Measurements from ENCODE around the gene PTRH2. TPM values are rescaled to one million over a fixed set of nuclear protein-coding genes. Genes with fewer than 3 reads are reported as not detected.
A peak's percentile ranks its signal among the peaks of the same experiment; 100 is the strongest.

The PTRH2 gene
- total RNA-seq, 1 donor: 8.0 TPM

- H3K4me2 ChIP-seq (ENCODE audit: insufficient read depth, low read length): peak overlapping the region; percentile 82
- H3K4me3 ChIP-seq (ENCODE audit: insufficient read depth, low read length): peak overlapping the region; percentile 46
- H3K79me2 ChIP-seq (ENCODE audit: insufficient read depth, low read length): peaks cover 33% of the 10 kb centered on the region
- no peaks in the 10 kb centered on the region for H3K9me3 ChIP-seq (ENCODE audit: low read depth, low read length)
- peak overlapping the region; percentile 99 for H3K27ac ChIP-seq (ENCODE audit: low read depth, low read length)
- H3K27me3 ChIP-seq (ENCODE audit: insufficient read depth, low read length): no peaks in the 10 kb centered on the region
- peak; percentile 90 for DNase-seq (ENCODE audit: insufficient read length, low spot score, missing footprints)
- no peak overlapping the region for H2AFZ ChIP-seq (ENCODE audit: low read length)
- TF ChIP-seq, protein P1, sequence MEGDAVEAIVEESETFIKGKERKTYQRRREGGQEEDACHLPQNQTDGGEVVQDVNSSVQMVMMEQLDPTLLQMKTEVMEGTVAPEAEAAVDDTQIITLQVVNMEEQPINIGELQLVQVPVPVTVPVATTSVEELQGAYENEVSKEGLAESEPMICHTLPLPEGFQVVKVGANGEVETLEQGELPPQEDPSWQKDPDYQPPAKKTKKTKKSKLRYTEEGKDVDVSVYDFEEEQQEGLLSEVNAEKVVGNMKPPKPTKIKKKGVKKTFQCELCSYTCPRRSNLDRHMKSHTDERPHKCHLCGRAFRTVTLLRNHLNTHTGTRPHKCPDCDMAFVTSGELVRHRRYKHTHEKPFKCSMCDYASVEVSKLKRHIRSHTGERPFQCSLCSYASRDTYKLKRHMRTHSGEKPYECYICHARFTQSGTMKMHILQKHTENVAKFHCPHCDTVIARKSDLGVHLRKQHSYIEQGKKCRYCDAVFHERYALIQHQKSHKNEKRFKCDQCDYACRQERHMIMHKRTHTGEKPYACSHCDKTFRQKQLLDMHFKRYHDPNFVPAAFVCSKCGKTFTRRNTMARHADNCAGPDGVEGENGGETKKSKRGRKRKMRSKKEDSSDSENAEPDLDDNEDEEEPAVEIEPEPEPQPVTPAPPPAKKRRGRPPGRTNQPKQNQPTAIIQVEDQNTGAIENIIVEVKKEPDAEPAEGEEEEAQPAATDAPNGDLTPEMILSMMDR (IDR thresholded peaks at IDR 0.05; ENCODE audit: extremely low read depth, low read depth, low read length): peak; percentile 67
- H4K20me1 ChIP-seq (ENCODE audit: insufficient read depth, low read length): no peaks in the 10 kb centered on the region
- peaks cover 52% of the 10 kb centered on the region for H3K4me1 ChIP-seq (ENCODE audit: insufficient read depth, low read length)
- no peaks in the 10 kb centered on the region for H3K36me3 ChIP-seq (ENCODE audit: insufficient read depth, low read length)
Measured at GRCh38 chr17:59753522-59754467, 46.6 kb upstream of the PTRH2 start.

DNA sequence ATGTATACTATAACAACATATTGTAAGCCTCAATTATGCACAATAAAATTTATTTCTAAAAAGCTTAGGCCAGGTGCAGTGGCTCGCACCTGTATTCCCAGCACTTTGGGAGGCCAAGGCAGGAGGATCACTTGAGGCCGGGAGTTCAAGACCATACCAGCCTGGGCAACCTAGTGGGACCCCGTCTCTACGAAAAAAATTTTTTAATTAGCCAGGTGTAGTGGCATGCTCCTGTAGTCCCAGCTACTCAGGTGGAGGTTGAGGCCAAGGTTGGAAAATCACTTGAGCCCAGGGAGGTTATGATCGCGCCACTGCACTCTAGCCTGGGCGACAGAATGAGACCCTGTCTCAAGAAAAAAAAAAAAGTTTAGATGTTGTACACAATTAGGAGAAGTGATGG lies 45.7 kb upstream of the PTRH2 start:
- Histone ChIP-seq H3K79me2 (ENCODE audit: insufficient read depth, low read length) (peaks cover 24% of the 10 kb centered on the region), H3K9me3 (ENCODE audit: low read depth, low read length) (no peaks in the 10 kb centered on the region), H2AFZ (ENCODE audit: low read length) (no peak overlapping the region), H3K27ac (ENCODE audit: low read depth, low read length) (peak overlapping the region; percentile 99), H3K36me3 (ENCODE audit: insufficient read depth, low read length) (no peaks in the 10 kb centered on the region), H3K4me1 (ENCODE audit: insufficient read depth, low read length) (peaks cover 52% of the 10 kb centered on the region), H3K27me3 (ENCODE audit: insufficient read depth, low read length) (no peaks in the 10 kb centered on the region), H3K4me3 (ENCODE audit: insufficient read depth, low read length) (no peak overlapping the region), H3K4me2 (ENCODE audit: insufficient read depth, low read length) (peak overlapping the region; percentile 82), H4K20me1 (ENCODE audit: insufficient read depth, low read length) (no peaks in the 10 kb centered on the region)
- no peak for DNase-seq (ENCODE audit: insufficient read length, low spot score, missing footprints)
- TF ChIP-seq, protein P1 (IDR thresholded peaks at IDR 0.05; ENCODE audit: extremely low read depth, low read depth, low read length): no peak

DNA sequence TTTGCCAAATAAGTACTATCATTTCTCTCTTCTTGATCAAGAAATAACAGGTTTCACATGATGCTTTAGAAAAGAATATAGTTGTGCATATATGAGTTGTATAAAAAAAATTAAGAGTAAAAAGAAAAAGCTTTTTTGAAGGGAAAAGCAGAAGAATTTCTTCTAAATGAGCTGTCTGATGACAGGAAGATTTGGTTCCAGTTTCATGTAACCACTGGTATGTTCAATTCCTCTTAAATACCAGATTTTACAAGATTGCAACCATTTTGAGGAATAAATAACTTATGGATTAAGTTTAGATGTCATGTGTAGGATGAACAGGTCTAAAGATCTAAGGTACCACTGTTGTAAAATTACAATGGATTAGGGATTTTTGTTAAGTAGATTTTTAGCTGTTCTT lies 45.2 kb upstream of the PTRH2 start:
- Histone ChIP-seq H3K9me3 (ENCODE audit: low read depth, low read length) (no peaks in the 10 kb centered on the region), H3K79me2 (ENCODE audit: insufficient read depth, low read length) (peaks cover 23% of the 10 kb centered on the region), H3K27ac (ENCODE audit: low read depth, low read length) (peak overlapping the region; percentile 99), H4K20me1 (ENCODE audit: insufficient read depth, low read length) (no peaks in the 10 kb centered on the region), H2AFZ (ENCODE audit: low read length) (no peak overlapping the region), H3K4me1 (ENCODE audit: insufficient read depth, low read length) (peaks cover 50% of the 10 kb centered on the region), H3K36me3 (ENCODE audit: insufficient read depth, low read length) (no peaks in the 10 kb centered on the region), H3K27me3 (ENCODE audit: insufficient read depth, low read length) (no peaks in the 10 kb centered on the region), H3K4me3 (ENCODE audit: insufficient read depth, low read length) (no peak overlapping the region), H3K4me2 (ENCODE audit: insufficient read depth, low read length) (peak overlapping the region; percentile 82)
- TF ChIP-seq, protein P1 (IDR thresholded peaks at IDR 0.05; ENCODE audit: extremely low read depth, low read depth, low read length): no peak
- DNase-seq (ENCODE audit: insufficient read length, low spot score, missing footprints): no peak

GRCh38 chr17:59751955-59752413 lies 44.8 kb upstream of the PTRH2 start:
- H4K20me1 ChIP-seq (ENCODE audit: insufficient read depth, low read length): no peaks in the 10 kb centered on the region
- H3K4me3 ChIP-seq (ENCODE audit: insufficient read depth, low read length): no peak overlapping the region
- H3K36me3 ChIP-seq (ENCODE audit: insufficient read depth, low read length): no peaks in the 10 kb centered on the region
- H3K9me3 ChIP-seq (ENCODE audit: low read depth, low read length): no peaks in the 10 kb centered on the region
- H3K79me2 ChIP-seq (ENCODE audit: insufficient read depth, low read length): peaks cover 23% of the 10 kb centered on the region
- no peak for DNase-seq (ENCODE audit: insufficient read length, low spot score, missing footprints)
- no peaks in the 10 kb centered on the region for H3K27me3 ChIP-seq (ENCODE audit: insufficient read depth, low read length)
- TF ChIP-seq, protein P1 (IDR thresholded peaks at IDR 0.05; ENCODE audit: extremely low read depth, low read depth, low read length): no peak
- H3K27ac ChIP-seq (ENCODE audit: low read depth, low read length): peak overlapping the region; percentile 99
- H3K4me1 ChIP-seq (ENCODE audit: insufficient read depth, low read length): peaks cover 47% of the 10 kb centered on the region
- H2AFZ ChIP-seq (ENCODE audit: low read length): no peak overlapping the region
- H3K4me2 ChIP-seq (ENCODE audit: insufficient read depth, low read length): peak overlapping the region; percentile 1
